Activated B cell treated with CpG ODN at 0.5 μM for 24 hours (primary cell): ENCODE measurements around the gene EVX1. TPM values are rescaled to one million over a fixed set of nuclear protein-coding genes. Genes with fewer than 3 reads are reported as not detected.

Experiments used
- ATAC-seq: fragments of 200-7000 bp; cut with Tn5 transposase; one replicate; pipeline ENCODE4 v1.10.0; 2021; ENCODE audit warnings: low read depth, mild to moderate bottlenecking, moderate library complexity
- CTCF ChIA-PET: fragments of 350-600 bp; sonication (Branson Sonifier 250); formaldehyde crosslinking; loops from one replicate; lab custom pipeline; 2021; ENCODE audit warnings: antibody characterized with exemption; lab: Charles Lee
- POLR2A ChIA-PET: fragments of 350-600 bp; sonication (Branson Sonifier 250); formaldehyde crosslinking; loops from one replicate; lab custom pipeline; 2021; ENCODE audit warnings: antibody characterized with exemption; lab: Charles Lee
- DNase-seq: peaks from one replicate; pipeline ENCODE4 v3.0.0; 2022
- H3K27ac Mint-ChIP-seq: one replicate; pipeline ENCODE4 v1.8.0; 2020; ENCODE audit warnings: mixed read lengths
- H3K27me3 Mint-ChIP-seq: one replicate; pipeline ENCODE4 v1.8.0; 2021; ENCODE audit warnings: mixed read lengths
- H3K36me3 Mint-ChIP-seq: one replicate; pipeline ENCODE4 v1.8.0; 2021; ENCODE audit warnings: low read depth, mixed read lengths
- H3K4me1 Mint-ChIP-seq: one replicate; pipeline ENCODE4 v1.8.0; 2021; ENCODE audit warnings: mixed read lengths
- H3K4me3 Mint-ChIP-seq: one replicate; pipeline ENCODE4 v1.8.0; 2020; ENCODE audit warnings: mild to moderate bottlenecking, mixed read lengths
- H3K9me3 Mint-ChIP-seq: one replicate; pipeline ENCODE4 v1.8.0; 2020; ENCODE audit warnings: mixed read lengths
- CTCF ChIP-seq: fragments of 200-600 bp; IDR thresholded peaks from one replicate; pipeline ENCODE4 v1.8.0; 2022; ENCODE audit warnings: antibody characterized with exemption, mild to moderate bottlenecking
- intact Hi-C: fragments of 100-400 bp; cut with micrococcal nuclease; formaldehyde crosslinking; loops from one replicate; pipeline ENCODE4 v1.15.1; 2024
- total RNA-seq: library from RNA; stranded (reverse); gene quantifications from 2 replicates; pipeline ENCODE4 v1.2.3, GENCODE V29; 2022

The EVX1 gene
- total RNA-seq, 1 donor from 2014 or later: not detected

GRCh38 chr7:27220440-27220955 lies 22.1 kb upstream of the EVX1 start:
- Mint-ChIP-seq H3K9me3 (no peaks in the 10 kb centered on the region), H3K36me3 (no peaks in the 10 kb centered on the region), H3K4me3 (peak overlapping the region; percentile 48), H3K27me3 (peaks cover 70% of the 10 kb centered on the region), H3K4me1 (peaks cover 16% of the 10 kb centered on the region), H3K27ac (no peak overlapping the region)
- no peak for DNase-seq
- peak; percentile 10 for ATAC-seq
- POLR2A ChIA-PET: no interaction called here
- CTCF ChIA-PET: interaction anchor here (0.9 kb wide), 1 partner anchor 19 kb away, joined by 3 read pairs; no protein-coding TSS in a partner anchor
- no peak for TF ChIP-seq CTCF
- intact Hi-C loops: no loop called here

- ChIA-PET POLR2A (no interaction called here), CTCF (no interaction called here)
- DNase-seq (no peak), ATAC-seq (no peak)
- no peaks in the 10 kb centered on the region for H3K9me3 Mint-ChIP-seq
- H3K4me1 Mint-ChIP-seq: peaks cover 16% of the 10 kb centered on the region
- no peak overlapping the region for H3K4me3 Mint-ChIP-seq
- H3K36me3 Mint-ChIP-seq: no peaks in the 10 kb centered on the region
- peaks cover 62% of the 10 kb centered on the region for H3K27me3 Mint-ChIP-seq
- H3K27ac Mint-ChIP-seq: no peak overlapping the region
- no peak for TF ChIP-seq CTCF
- intact Hi-C loops: no loop called here
These were observed 21.3 kb upstream of the EVX1 start for GRCh38 chr7:27221201-27221797.

- POLR2A ChIA-PET: no interaction called here
- no peak for TF ChIP-seq CTCF
- Mint-ChIP-seq H3K9me3 (no peaks in the 10 kb centered on the region), H3K4me3 (no peak overlapping the region), H3K27ac (no peak overlapping the region), H3K36me3 (no peaks in the 10 kb centered on the region), H3K27me3 (peaks cover 61% of the 10 kb centered on the region), H3K4me1 (peaks cover 16% of the 10 kb centered on the region)
- CTCF ChIA-PET: interaction anchor here (1.0 kb wide), 1 partner anchor 28 kb away, joined by 3 read pairs; no protein-coding TSS in a partner anchor
- intact Hi-C loops: loop anchor here (2.0 kb wide), 1 partner anchor 13 kb away; no protein-coding TSS in a partner anchor
- no peak for ATAC-seq
- no peak for DNase-seq
These were observed 18.5 kb upstream of the EVX1 start for GRCh38 chr7:27223941-27224575.

GRCh38 chr7:27224983-27225934 lies 17.3 kb upstream of the EVX1 start:
- no peak overlapping the region for H3K27ac Mint-ChIP-seq

More at GRCh38 chr7:27224983-27225934, 17.3 kb upstream of the EVX1 start:
- Mint-ChIP-seq H3K4me1 (peaks cover 10% of the 10 kb centered on the region), H3K4me3 (no peak overlapping the region), H3K9me3 (no peaks in the 10 kb centered on the region), H3K36me3 (no peaks in the 10 kb centered on the region), H3K27me3 (peaks cover 57% of the 10 kb centered on the region)
- DNase-seq: no peak
- ChIA-PET POLR2A (no interaction called here), CTCF (no interaction called here)
- TF ChIP-seq CTCF: no peak
- intact Hi-C loops: loop anchor here (1.0 to 2.0 kb wide), 2 partner anchors 14 to 24 kb away; no protein-coding TSS in a partner anchor
- ATAC-seq: no peak
